Mucosa of stomach (tissue), 1 donor: ENCODE results near the gene FANCC.

Experiments used
- H3K27me3 ChIP-seq: one replicate; pipeline ENCODE4 v1.7.0; 2013; ENCODE audit warnings: mild to moderate bottlenecking, low read length; ENCODE audit not compliant: control insufficient read depth, insufficient read depth
- H3K36me3 ChIP-seq: one replicate; pipeline ENCODE4 v1.7.0; 2013; ENCODE audit warnings: low read length; ENCODE audit not compliant: control insufficient read depth, insufficient read depth
- H3K4me1 ChIP-seq: one replicate; pipeline ENCODE4 v1.7.0; 2013; ENCODE audit warnings: mild to moderate bottlenecking, low read length; ENCODE audit not compliant: control insufficient read depth, insufficient read depth
- H3K4me3 ChIP-seq: one replicate; pipeline ENCODE4 v1.7.0; 2013; ENCODE audit warnings: low read length
- H3K9ac ChIP-seq: one replicate; pipeline ENCODE4 v1.7.0; 2013; ENCODE audit warnings: mild to moderate bottlenecking, low read length, moderate library complexity
- H3K9me3 ChIP-seq: one replicate; pipeline ENCODE4 v1.7.0; 2013; ENCODE audit warnings: mild to moderate bottlenecking, low read length, moderate library complexity; ENCODE audit not compliant: control insufficient read depth
- donor health status: Pancreatic carcinoma.

FANCC gene

GRCh38 chr9:95116002-95116807, 201.3 kb downstream of the FANCC start:
- H3K36me3 ChIP-seq = no peaks in the 10 kb centered on the region
- H3K9me3 ChIP-seq = no peaks in the 10 kb centered on the region
- no peak overlapping the region for H3K4me3 ChIP-seq
- peaks cover 12% of the 10 kb centered on the region for H3K4me1 ChIP-seq
- no peak overlapping the region for H3K9ac ChIP-seq
- no peaks in the 10 kb centered on the region for H3K27me3 ChIP-seq

DNA sequence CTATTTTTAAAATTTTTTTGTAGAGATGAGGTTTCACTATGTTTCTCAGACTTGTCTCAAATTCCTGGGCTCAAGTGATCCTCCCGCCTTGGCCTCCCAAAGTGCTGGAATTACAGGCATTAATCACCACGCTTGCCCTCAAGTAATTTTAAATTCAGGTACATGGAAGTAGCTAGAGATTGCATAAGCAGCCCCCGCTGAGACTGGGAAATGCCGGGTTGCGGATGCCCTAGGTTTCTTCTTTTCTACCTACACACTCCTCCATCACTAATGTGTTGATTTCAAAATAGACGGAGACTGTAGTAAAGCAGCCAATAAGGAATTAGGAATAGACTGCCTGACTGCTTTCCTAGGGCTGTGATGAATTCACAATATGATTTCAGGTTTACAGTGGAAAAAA, 202.4 kb downstream of the FANCC start:
- peaks cover 12% of the 10 kb centered on the region for H3K4me1 ChIP-seq
- H3K27me3 ChIP-seq = no peaks in the 10 kb centered on the region
- H3K9me3 ChIP-seq = no peaks in the 10 kb centered on the region
- H3K4me3 ChIP-seq = no peak overlapping the region
- H3K9ac ChIP-seq = no peak overlapping the region
- H3K36me3 ChIP-seq = no peaks in the 10 kb centered on the region

DNA sequence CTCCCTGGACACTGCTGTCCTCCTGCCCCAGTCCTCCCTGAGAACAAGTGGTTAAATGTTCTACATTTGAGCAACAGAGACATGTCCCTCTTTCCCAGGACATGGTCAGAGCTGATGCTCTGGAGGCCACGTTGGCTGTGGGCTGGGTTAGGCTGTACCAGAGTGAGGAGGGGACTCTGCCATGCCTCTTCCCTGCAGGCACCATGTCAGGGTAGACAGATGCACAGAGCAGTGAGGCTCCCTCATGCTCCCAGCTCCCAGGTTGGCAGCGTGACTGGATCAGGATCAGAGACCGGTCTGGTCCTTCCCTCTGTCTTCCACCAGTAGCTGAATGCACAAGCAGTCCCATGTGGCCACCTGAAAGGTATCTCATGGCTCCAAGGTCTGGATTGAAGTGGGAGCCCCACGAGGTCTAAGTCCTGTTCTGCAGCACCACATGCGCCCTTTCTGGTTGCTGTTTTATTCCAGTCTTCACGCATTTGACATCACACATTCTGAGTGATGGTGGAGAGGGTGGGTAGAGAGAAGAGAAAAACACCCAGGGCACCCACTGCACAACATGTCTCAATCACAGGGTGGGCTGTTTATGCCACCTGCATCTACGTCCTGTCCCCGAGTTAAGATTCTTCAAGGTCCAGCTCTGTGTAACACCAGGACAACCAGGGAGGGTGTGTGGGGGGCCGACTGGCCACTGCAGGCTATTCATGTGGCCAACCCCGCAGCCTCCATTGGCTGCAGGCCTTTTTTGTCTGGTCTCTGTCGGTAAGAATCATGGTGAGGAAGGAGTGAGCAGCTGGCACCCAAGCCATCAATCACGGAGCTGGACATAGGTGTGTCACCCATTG, 204.9 kb downstream of the FANCC start:
- Histone ChIP-seq H3K36me3 (no peaks in the 10 kb centered on the region), H3K9ac (no peak overlapping the region), H3K27me3 (no peaks in the 10 kb centered on the region), H3K4me3 (no peak overlapping the region), H3K4me1 (peaks cover 12% of the 10 kb centered on the region), H3K9me3 (no peaks in the 10 kb centered on the region)

- H3K27me3 ChIP-seq = no peaks in the 10 kb centered on the region
- H3K9ac ChIP-seq = no peak overlapping the region
- H3K36me3 ChIP-seq = no peaks in the 10 kb centered on the region
- peaks cover 7% of the 10 kb centered on the region for H3K4me1 ChIP-seq
- H3K9me3 ChIP-seq = no peaks in the 10 kb centered on the region
- no peak overlapping the region for H3K4me3 ChIP-seq
These were observed 205.8 kb downstream of the FANCC start for GRCh38 chr9:95111716-95112115.

DNA sequence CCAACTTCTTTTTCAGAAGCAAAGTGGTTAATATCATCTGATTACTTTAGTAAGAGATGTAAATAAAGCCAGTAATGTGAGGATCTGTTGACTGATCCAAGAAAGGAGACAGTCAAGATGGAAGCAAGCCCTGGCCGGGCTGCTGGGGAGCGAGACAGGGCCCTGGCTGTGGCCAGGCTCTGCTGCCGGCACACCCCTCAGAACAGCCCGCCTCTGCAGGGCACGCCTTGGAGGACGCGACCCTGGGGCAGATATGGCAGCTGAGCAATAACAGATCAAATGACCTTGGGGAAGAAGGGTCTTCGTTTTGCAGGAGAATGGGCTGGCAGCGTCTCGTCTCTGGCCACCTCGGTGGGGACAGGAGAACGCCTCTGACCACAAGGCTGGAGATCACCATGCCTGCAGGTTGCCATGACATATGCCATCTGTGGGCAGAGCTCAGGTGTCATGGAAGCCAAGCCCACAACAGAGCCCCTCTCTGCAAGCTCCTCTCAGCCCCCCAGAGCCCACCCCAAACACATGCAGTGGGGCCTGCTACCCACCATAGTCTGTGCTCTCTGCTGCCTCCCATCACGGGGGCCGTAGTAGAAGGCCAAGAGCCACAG, 206.5 kb downstream of the FANCC start:
- Histone ChIP-seq H3K4me3 (no peak overlapping the region), H3K36me3 (no peaks in the 10 kb centered on the region), H3K9ac (no peak overlapping the region), H3K4me1 (no peaks in the 10 kb centered on the region), H3K9me3 (no peaks in the 10 kb centered on the region), H3K27me3 (no peaks in the 10 kb centered on the region)

DNA sequence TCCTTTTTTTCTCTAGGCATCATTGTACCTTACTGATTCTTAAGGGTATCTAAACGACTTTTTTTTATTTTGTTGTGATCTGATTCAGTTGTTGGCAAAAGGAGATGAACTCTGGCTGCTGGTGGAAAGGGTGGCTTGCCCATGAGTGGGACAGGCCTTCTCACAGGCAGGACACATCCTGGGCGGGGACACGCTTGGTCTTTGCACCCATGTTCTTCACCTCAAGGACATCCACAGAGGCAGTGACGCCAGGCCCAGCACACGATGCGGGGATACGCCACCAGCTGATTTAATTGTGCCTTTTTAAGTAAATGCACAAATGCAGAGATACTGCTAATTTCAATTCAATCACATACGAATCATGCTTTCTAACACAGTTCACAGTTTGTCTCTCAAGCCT, 208.1 kb downstream of the FANCC start:
- no peaks in the 10 kb centered on the region for H3K4me1 ChIP-seq
- no peak overlapping the region for H3K9ac ChIP-seq
- H3K36me3 ChIP-seq = no peaks in the 10 kb centered on the region
- no peak overlapping the region for H3K4me3 ChIP-seq
- H3K27me3 ChIP-seq = no peaks in the 10 kb centered on the region
- H3K9me3 ChIP-seq = no peaks in the 10 kb centered on the region

- Histone ChIP-seq H3K36me3 (no peaks in the 10 kb centered on the region), H3K9me3 (no peaks in the 10 kb centered on the region), H3K27me3 (no peaks in the 10 kb centered on the region), H3K9ac (no peak overlapping the region), H3K4me1 (no peaks in the 10 kb centered on the region), H3K4me3 (no peak overlapping the region)
These were observed 208.7 kb downstream of the FANCC start for GRCh38 chr9:95108777-95109176.

DNA sequence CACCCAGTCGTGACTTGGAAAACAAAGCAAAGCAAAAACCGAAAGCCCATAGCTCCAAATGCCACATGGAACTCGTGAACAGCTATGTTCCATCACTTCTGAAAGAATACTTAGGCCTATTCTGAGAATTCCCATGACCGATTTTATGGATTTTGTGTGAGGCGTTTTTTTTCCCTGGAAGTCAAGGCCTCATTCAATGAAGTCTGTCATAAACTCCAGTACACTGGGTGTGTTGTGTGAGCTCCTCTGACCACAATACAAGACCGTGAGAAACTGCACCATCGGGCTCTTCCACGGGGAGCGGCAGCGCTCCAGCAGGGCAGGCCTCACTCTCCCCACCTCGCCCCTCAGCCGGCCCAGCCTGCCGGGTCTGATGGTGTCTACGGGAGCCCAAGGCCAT, 209.5 kb downstream of the FANCC start:
- Histone ChIP-seq H3K9me3 (no peaks in the 10 kb centered on the region), H3K36me3 (no peaks in the 10 kb centered on the region), H3K4me1 (peaks cover 5% of the 10 kb centered on the region), H3K9ac (no peak overlapping the region), H3K4me3 (no peak overlapping the region), H3K27me3 (no peaks in the 10 kb centered on the region)

DNA sequence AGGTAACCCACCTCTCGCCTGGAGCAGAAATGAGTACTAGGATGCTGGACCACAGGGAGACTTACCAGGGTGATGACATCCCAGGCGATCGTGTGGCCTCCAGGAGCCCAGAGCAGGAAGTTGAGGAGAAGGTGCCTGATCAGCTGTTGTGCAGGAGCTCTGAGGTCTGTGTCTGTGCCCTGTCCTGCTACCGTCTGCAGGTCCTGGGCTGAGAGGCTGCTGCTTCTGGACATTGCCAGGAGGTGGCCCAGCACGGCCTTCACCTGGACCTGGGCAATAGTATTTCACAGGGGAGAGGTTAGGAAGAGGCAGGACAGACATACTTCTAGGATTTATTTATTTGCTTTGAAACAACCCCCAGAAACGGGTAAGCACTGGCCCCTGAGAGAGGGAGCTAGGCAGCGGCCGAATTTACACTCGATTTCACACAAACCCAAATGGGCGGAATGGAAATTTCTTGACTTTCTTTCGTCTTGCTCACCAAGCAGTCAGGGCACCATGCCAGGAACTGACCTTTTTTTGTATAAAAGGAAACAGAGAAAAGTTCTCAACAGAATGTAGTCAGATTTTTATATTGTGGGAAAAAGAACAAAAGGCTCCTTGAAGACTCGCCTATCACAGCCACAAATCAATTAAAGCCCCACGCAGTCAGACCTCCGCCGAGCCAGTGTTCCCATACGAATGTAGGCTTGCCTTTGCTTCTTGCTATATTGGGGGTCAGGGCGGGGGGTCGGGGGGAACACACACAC, 210.3 kb downstream of the FANCC start:
- H3K27me3 ChIP-seq = no peaks in the 10 kb centered on the region
- H3K9me3 ChIP-seq = no peaks in the 10 kb centered on the region
- peaks cover 6% of the 10 kb centered on the region for H3K4me1 ChIP-seq
- no peak overlapping the region for H3K4me3 ChIP-seq
- no peak overlapping the region for H3K9ac ChIP-seq
- no peaks in the 10 kb centered on the region for H3K36me3 ChIP-seq

DNA sequence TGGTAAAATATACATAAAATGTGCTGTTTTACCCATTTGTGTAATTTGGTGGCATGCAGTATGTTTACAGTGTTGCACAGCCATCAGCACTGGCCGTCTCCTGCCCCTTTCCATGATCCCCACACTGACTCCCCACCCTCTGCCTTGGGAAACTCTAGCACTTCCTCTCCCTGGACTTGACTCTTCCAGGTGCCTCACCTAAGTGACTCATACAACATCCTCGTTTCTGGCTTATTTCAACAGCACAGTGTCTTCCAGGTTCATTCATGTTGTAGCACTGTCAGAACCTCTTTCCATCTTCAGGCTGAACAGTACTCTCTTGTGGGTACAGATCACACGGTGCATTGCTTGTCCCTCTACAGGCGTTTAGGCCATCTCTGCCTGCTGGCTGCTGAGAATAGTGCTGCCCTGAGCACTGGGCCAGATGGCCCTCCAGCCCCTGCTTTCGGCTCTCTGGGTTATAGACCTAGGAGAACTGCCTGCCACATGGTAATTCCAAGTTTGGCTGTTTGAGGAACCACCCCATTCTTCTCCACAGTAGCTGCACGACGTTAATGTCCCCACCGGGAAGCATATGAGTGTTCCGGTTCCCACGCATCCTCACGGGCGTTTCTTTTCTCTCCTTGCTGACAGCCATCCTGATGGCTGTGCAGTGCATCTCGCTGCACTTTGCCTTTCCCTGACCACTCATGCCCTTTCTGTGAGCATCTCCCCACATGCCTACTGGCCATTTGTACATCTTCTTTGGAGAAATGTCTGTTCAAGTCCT, 211.8 kb downstream of the FANCC start:
- H3K27me3 ChIP-seq = no peaks in the 10 kb centered on the region
- peaks cover 6% of the 10 kb centered on the region for H3K4me1 ChIP-seq
- H3K36me3 ChIP-seq = no peaks in the 10 kb centered on the region
- no peak overlapping the region for H3K4me3 ChIP-seq
- H3K9ac ChIP-seq = no peak overlapping the region
- H3K9me3 ChIP-seq = no peaks in the 10 kb centered on the region

DNA sequence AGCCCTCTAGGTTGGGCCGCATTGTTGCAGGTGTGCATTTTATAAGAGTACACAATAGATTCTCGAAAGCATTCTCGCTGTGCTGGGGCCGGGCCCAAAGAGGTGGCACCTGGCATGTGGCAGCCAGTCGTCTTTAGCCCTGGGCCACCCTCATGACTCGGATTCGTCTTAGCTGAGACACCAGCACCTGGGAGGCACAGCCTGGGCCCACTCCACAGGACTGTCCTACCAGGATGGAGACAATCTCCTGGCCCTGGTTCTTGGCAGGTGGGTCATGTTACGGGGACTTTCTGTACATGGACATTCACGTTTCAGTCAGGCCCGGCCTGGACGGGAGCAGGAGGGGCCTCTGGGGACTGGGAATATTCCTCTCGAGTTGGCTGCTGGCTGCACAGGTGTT, 212.5 kb downstream of the FANCC start:
- no peaks in the 10 kb centered on the region for H3K9me3 ChIP-seq
- H3K4me1 ChIP-seq = peaks cover 6% of the 10 kb centered on the region
- H3K36me3 ChIP-seq = no peaks in the 10 kb centered on the region
- no peak overlapping the region for H3K4me3 ChIP-seq
- no peaks in the 10 kb centered on the region for H3K27me3 ChIP-seq
- H3K9ac ChIP-seq = no peak overlapping the region
